Measurements from ENCODE around the gene OR2AE1.

OR2AE1 gene

GRCh38 chr7:99833289-99833877 lies 43.5 kb downstream of the OR2AE1 start:
- no peak overlapping the region for H3K4me3 ChIP-seq (ENCODE audit: low read depth, low read length)
- TF ChIP-seq CTCF (IDR thresholded peaks at IDR 0.05; ENCODE audit: low read depth, low read length): no peak
- DNase-seq (ENCODE audit: low read depth, low spot score): no peak
- in situ Hi-C loops (cut with HindIII; ENCODE audit: low sequenced_read_pairs): no loop called here

DNA sequence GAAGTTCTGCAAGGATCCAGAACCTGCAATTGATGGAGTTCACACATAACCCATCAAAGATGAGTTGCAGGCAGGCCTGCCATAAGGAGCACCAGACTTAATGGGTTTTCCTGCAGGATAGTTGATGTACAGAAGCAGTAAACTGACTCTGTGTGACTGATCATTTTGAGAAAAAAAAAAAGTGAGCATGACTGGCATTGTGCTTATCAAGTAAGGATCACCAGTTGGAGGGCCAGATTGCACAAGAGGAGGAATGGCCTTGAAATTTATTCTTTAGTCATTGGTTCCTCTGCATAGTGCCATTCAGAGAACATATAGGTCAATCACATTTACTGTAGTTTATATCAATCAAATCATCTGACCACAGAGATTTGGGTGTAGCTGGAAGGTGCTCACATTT lies 45.2 kb downstream of the OR2AE1 start:
- no peak for TF ChIP-seq CTCF (IDR thresholded peaks at IDR 0.05; ENCODE audit: low read depth, low read length)
- in situ Hi-C loops (cut with HindIII; ENCODE audit: low sequenced_read_pairs): no loop called here
- DNase-seq (ENCODE audit: low read depth, low spot score): no peak
- no peak overlapping the region for H3K4me3 ChIP-seq (ENCODE audit: low read depth, low read length)

DNA sequence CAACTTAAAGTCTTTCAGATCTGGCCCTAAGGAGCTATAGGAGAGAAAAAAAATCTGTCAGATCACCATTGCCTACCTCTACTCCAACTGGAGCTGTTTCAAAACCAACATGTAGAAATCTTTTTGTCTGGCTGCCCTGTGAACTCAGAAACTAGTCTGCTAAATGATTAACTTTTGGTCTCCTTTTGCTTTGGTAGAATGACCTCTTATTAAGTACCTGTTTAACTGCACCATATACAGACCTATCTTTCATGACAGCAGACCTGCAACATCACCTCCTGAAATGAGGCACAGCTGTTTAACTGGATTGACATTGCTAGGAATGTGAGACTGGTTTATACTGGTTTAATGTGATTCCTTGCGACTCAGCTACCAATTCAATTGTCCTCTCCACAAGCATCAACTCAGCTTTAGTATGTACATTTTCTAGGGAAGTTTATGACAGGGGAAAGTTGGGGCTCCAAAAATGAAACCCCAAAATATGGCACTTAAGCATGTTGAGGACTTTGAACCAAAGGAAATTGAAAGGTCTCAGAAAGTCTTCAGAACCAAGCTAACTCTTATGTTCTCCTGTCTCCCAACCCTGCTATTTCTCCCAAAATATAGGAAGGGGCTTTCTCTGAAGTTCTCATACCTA lies 47.2 kb downstream of the OR2AE1 start:
- no peak for TF ChIP-seq CTCF (IDR thresholded peaks at IDR 0.05; ENCODE audit: low read depth, low read length)
- in situ Hi-C loops (cut with HindIII; ENCODE audit: low sequenced_read_pairs): no loop called here

GRCh38 chr7:99828811-99829210 lies 48.0 kb downstream of the OR2AE1 start:
- TF ChIP-seq CTCF (IDR thresholded peaks at IDR 0.05; ENCODE audit: low read depth, low read length): no peak

More for the DNA sequence above, 47.2 kb downstream of the OR2AE1 start:
- no peak overlapping the region for H3K4me3 ChIP-seq (ENCODE audit: low read depth, low read length)
- DNase-seq (ENCODE audit: low read depth, low spot score): no peak

GRCh38 chr7:99827040-99827778 lies 49.6 kb downstream of the OR2AE1 start:
- in situ Hi-C loops (cut with HindIII; ENCODE audit: low sequenced_read_pairs): no loop called here
- H3K4me3 ChIP-seq (ENCODE audit: low read depth, low read length): no peak overlapping the region
- TF ChIP-seq CTCF (IDR thresholded peaks at IDR 0.05; ENCODE audit: low read depth, low read length): no peak
- DNase-seq (ENCODE audit: low read depth, low spot score): no peak

More at GRCh38 chr7:99828811-99829210, 48.0 kb downstream of the OR2AE1 start:
- no peak for DNase-seq (ENCODE audit: low read depth, low spot score)
- H3K4me3 ChIP-seq (ENCODE audit: low read depth, low read length): no peak overlapping the region
- in situ Hi-C loops (cut with HindIII; ENCODE audit: low sequenced_read_pairs): no loop called here

Measured in astrocyte of the spinal cord (primary cell).